GM21367 (cell line): ENCODE data around the gene FKBP5.
"Not testable (repeated sequence)": the region's sequence is repeated elsewhere in the genome, so short reads cannot be mapped to it uniquely, and the experiment has no call there.

Experiments
- ATAC-seq: cut with Tn5 transposase; IDR thresholded peaks from one replicate; pipeline ENCODE4 v1.9.1; 2021; ENCODE audit not compliant: unreplicated experiment

FKBP5 gene

GRCh38 chr6:35691027-35691824, 2.5 kb upstream of the FKBP5 start:
- no peak for ATAC-seq

DNA sequence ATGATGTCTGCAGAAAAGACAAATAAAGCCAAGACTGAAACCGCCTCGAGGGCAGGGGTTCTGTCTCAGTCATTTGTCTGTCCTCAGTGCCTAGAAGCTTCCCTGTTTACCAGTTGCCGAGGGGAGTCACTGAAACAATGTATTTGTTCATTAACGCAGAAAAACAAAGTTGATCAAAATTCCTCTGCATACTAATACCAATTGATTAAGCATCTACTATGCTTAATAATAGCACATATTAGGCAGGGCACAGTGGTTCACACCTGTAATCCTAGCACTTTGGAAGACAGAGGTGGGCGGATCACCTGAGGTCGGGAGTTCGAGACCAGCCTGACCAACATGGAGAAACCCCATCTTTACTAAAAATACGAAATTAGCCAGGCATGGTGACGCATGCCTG, 1.8 kb upstream of the FKBP5 start:
- ATAC-seq = no peak

GRCh38 chr6:35690006-35690405, 1.3 kb upstream of the FKBP5 start:
- ATAC-seq = not testable (repeated sequence)

DNA sequence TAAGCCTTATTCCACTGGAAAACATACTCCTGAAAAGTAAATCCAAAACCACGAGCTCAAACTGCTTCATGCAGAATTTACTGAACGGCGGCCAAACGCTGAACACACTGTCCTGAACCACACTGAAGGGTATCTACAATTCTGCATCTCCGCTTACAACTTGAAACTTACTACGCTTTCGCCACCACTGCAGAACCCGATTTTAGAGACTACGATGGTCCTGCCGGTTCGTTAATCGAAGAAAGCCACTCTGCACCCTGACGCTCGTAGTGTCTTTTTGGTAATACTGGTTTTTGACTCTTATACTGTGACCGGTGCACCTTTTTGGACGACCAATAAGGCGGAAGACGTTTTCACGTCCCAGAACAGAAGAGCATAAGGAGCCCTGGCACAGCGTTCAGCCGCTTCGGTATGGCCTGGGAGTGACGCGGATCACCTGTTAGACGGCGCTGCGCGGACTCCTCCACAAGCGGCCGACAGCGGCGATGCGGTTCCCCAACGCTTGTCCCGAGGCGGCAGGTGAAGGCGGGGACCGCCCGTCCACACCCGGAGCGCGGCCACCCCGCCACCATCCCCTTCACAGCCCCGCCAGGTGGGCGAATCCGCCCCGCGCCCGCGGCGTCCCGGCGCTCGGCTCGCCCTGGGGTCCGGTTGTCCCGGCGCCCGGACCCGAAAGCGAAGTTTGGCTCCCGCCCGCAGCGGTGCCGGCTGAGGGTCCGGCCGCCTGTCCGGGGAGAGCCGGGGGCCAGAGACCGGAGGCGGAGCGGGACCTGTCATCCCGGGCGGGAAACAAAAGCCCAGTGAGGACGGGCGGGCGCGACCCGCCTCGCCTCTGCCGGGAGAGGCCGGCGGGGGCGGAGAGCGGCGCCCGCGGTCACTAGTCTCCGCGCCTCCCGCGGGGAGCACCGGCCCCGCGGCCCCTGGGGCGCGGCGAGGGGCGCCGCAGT, 784 bp downstream of the FKBP5 start:
- peak; percentile 33 for ATAC-seq

DNA sequence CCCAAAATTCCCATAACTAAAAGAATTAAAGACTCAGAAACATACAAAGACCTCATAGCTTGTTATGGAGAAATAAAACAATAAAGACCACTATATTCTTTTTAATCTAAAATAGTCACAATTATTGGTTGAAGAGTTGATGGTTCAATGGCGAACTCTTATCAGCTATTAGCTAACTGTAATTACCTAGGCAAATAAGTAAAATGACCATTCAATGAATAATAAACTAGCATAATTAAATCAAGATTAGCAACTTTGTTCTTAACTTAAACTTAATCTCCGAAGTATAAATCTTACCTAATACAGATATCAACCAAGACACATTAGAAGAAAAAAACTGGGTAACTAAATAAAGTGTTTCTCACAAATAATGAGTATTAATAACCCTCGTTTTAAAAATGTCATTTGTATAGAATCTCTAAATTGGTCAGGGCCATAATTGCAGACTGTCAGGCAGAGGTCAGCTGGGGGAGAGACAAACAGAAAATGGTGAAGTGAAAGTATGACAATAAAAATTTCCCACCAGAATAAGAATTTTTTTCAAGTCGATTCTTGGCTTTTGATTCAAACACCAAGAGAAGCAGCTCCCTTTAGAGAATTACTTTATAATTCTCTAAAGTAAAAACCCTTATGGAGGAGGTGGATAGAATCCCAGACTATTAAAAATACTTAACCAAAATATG, 1.7 kb downstream of the FKBP5 start:
- ATAC-seq = no peak

GRCh38 chr6:35686436-35686835, 2.3 kb downstream of the FKBP5 start:
- ATAC-seq = no peak

DNA sequence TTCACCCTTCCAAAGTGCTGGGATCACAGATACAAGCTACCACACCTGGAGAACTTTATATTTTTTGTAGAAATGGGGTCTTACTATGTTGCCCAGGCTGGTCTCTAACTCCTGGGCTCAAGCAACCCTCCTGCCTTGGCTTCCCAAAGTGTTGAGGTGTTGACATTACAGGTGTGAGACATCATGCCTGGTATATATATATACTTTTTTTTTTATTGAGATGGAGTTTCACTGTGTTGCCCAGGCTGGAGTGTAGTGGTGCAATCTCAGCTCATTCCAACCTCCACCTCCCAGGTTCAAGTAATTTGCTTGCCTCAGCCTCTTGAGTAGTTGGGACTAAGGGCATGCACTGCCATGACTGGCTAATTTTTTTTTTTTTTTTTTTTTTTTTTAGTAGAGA, 5.4 kb downstream of the FKBP5 start:
- no peak for ATAC-seq

GRCh38 chr6:35681298-35681697, 7.4 kb downstream of the FKBP5 start:
- no peak for ATAC-seq

DNA sequence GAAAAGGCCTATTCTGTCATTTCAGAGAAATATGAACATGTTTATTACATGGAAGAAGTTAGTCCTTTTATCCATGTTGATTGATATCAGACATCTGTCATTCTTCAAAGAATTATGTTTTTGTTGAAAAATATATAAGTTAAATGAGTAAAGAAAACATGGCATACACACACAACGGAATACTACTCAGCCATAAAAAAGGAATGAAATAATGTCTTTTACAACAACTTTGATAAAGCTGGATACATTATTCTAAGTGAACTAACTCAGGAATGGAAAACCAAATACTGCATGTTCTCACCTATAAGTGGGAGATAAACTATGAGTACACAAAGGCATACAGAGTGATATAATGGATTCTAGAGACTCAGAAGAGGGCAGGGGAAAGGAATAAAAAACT, 9.3 kb downstream of the FKBP5 start:
- ATAC-seq = no peak

DNA sequence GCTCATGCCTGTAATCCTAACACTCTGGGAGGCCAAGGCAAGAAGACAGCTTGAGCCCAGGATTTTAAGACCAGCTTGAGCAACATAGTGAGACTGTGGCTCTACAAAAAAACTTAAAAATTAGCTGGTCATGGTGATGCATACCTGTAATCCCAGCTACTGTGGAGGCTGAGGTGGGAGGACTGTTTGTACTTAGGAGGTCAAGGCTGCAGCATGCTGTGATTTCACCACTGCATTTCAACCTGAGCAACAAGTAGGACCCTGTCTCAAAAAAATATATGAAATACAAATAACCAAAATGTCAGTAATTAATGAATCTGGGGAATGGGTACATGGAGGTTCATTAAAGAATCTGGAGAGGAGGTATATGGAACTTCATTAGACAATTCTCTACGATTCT, 9.9 kb downstream of the FKBP5 start:
- ATAC-seq = no peak

DNA sequence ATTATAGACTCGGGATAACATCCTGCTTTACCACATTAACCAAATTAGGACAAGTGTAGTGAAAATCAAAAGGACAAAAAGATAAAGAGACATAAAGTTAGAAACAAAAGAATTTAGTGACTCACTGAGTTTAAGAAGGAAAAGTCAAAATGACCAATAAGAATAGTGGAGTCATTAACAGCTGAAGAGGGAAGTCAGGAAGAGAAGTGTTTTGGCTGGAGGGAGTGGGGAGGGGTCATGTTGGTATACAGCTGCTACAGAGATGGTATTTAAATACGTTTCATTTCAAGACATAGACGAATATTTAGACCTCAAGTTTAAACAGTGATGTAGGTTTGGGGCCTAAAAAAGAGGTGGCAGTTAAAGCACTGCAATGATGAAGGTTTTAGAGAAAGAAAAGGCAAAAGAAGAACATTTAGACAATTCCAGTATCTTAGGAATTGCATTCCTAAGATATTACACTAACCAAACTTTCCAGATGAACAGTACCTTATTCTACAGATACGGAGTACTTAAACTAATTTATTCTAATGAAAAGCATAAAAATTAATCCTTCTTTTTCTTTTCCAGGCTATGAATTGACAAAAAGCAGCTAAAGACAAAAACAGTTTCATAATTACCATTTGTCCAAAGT, 10.6 kb downstream of the FKBP5 start:
- ATAC-seq = no peak

DNA sequence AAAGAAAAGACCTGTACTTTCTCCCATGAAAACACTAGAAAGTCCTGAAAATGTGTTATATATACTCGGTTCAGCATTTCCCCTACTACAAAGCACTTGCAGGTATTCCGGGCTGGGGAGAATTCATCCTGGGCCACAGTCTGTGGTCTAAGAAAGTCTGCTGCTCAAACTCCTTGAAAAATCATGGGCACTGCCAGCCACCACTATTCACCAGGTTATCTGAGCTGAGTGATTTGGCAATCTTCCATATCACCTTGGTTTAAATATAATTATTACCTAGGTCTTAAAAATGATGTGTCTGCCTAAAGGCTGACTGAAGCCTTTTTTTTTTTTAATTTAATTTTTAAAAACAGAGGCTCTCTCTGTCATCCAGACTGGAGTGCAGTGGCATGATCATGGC, 11.3 kb downstream of the FKBP5 start:
- no peak for ATAC-seq

DNA sequence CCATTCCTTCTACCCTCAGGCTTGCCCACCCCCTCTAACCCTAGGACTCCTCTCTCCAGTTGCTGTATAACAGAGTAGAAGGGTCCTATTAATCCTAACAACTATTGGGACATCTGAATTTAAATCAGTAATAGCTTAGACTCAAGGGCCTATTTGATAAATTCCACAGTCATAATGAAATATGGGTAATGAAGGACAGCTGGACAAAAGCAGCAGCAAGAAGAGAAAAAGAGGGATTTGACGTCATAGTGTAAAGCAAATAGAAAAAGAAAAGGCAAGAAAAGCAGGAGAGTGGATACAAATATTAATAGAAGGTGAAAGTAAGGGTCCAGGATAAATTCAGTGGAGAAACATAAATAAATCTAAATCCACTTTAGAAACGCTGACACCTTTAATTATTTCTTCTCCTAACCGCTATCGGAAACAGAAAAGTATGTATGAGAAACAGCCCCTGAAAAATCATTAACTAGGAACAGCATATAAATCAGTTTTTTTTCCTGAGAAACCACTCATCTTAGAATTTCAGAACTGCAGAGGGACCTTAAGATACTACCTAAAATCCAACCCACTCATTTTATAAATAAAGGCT, 12.8 kb downstream of the FKBP5 start:
- ATAC-seq = no peak

DNA sequence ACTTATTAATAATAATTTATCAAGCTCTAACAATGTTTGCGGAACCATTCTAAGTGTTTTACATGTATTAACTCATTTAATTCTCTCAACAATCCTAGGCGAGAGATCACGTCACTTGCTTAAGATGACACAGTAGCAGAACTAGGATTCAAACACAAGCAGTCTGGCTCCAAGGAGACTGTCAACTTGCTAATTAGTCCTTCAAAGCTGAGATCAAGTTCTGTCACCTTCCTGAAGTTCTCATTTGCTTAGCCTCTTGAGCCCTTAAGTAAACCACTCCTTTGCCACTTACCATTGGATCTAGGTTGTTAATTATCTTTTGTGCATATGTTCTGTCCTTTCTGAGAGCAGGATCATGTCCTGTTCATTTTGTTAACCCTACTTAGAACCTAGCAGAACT, 14.1 kb downstream of the FKBP5 start:
- no peak for ATAC-seq

DNA sequence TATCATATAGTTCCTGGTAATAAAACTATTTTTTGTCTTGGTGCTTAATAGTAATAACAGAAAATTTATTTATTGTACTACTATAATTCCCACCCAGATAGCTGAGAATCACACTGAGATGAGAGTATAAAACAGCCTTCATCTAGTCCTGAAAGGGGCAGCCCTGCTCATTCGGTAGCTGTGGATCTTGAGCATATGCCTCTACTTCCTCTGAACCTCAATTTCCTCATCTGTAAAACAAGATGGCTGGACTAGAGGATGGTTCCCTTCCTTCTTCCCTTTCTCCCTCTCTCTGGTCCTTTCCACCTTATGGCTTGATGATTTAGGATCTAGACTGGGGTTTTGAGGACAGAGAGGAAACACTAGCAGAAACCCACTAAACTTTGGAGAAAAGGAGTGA, 15.0 kb downstream of the FKBP5 start:
- no peak for ATAC-seq

DNA sequence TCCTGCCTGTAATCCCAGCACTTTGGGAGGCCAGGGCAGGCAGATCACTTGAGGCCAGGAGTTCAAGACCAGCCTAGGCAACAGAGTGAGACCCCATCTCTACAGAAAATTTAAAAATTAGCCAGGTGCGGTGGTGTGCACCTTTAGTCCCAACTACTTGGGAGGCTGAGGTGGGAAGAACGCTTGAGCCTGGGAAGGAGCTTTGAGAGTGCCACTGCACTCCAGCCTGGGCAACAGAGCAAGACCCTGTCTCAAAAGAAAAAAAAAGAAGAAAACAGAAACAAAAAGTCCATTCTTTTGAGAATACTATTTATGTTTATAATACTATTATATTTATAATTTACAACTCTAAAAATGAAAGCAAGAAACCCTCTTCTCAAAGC, 15.4 kb downstream of the FKBP5 start:
- ATAC-seq = not testable (repeated sequence)

DNA sequence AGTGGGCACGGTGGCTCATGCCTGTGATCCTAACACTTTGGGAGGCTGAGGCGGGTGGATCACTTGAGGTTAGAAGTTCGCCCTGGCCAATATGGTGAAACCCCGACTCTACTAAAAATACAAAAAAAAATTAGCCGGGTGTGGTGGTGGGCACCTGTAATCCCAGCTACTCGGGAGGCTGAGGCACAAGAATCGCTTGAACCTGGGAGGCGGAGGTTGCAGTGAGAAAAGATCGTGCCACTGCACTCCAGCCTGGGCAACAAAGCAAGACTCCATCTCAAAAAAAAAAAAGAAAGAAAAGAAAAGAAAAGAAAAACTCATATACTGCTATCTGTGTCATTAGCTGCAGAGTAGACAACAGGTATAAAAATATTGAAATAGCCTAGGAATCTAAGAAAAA, 18.3 kb downstream of the FKBP5 start:
- ATAC-seq = not testable (repeated sequence)

DNA sequence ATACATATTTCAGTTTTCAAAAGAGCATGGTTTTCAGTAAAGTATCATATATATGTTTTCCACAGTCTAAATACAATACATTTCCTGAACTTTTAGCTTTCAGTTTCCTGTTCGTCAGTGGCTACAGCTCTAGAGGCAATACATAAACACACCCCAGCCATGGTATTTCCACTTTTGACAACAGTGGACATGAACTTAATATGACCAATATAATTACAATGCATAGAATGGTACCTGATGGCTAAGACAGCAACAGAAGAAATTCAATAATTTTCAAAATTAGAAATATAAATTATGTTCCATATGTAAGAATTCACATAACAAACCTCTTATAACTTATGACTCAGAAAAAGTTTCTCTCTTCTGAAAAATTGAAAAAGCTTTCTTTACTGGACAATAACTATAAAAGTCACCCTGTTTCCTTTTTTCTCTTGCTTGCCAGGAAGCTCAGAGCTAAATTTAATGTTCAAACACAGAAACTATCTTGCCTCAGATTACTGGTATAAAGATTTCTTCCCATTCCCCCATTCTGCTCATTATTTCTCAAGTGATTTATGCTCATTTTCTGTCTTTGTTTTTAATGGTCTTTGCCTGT, 19.2 kb downstream of the FKBP5 start:
- no peak for ATAC-seq

GRCh38 chr6:35668744-35669450, 19.8 kb downstream of the FKBP5 start:
- no peak for ATAC-seq

- ATAC-seq = no peak
Measured at GRCh38 chr6:35668096-35668495, 20.6 kb downstream of the FKBP5 start.
